ENCODE measurements around the gene PDZK1IP1.

PDZK1IP1 gene

GRCh38 chr1:47137925-47138615 lies 51.8 kb downstream of the PDZK1IP1 start:
- DNase-seq (no peak), ATAC-seq (ENCODE audit: insufficient read depth, low read depth) (no peak)
- Histone ChIP-seq H3K27ac (ENCODE audit: low read length) (no peak overlapping the region), H2AFZ (ENCODE audit: low read depth, low read length) (no peak overlapping the region), H4K20me1 (ENCODE audit: insufficient read depth, low read length) (no peaks in the 10 kb centered on the region), H3K79me2 (ENCODE audit: insufficient read depth, low read length) (no peaks in the 10 kb centered on the region), H3K9me3 (ENCODE audit: insufficient read depth, low read length, severe bottlenecking) (no peaks in the 10 kb centered on the region), H3K27me3 (ENCODE audit: insufficient read depth, low read length, poor library complexity) (peaks cover 6% of the 10 kb centered on the region), H3K9ac (ENCODE audit: low read depth, low read length) (no peak overlapping the region), H3K36me3 (ENCODE audit: insufficient read depth, low read length) (no peaks in the 10 kb centered on the region), H3K4me2 (ENCODE audit: insufficient read depth, low read length) (no peak overlapping the region), H3K4me3 (ENCODE audit: low read depth in 1 of 2, low read length in 2 of 2) (no peak overlapping the region), H3K4me1 (ENCODE audit: insufficient read depth, low read length) (no peaks in the 10 kb centered on the region)
- TF ChIP-seq EZH2 (IDR thresholded peaks at IDR 0.05; ENCODE audit: borderline replicate concordance, low read depth, low read length, severe bottlenecking) (no peak), CTCF (IDR thresholded peaks at IDR 0.05; ENCODE audit: borderline replicate concordance, extremely low read depth, low read length, poor library complexity, severe bottlenecking) (no peak)

- no peak for DNase-seq
- H4K20me1 ChIP-seq (ENCODE audit: insufficient read depth, low read length), result no peaks in the 10 kb centered on the region
- ATAC-seq (ENCODE audit: insufficient read depth, low read depth), result no peak
- H3K4me1 ChIP-seq (ENCODE audit: insufficient read depth, low read length), result no peaks in the 10 kb centered on the region
- no peak within 1 kb of the TSS for H3K4me3 ChIP-seq (ENCODE audit: low read depth in 1 of 2, low read length in 2 of 2)
- no peaks in the 10 kb centered on the region for H3K9me3 ChIP-seq (ENCODE audit: insufficient read depth, low read length, severe bottlenecking)
- H3K36me3 ChIP-seq (ENCODE audit: insufficient read depth, low read length), result no peaks in the 10 kb centered on the region
- H3K4me2 ChIP-seq (ENCODE audit: insufficient read depth, low read length), result no peak within 1 kb of the TSS
- H3K9ac ChIP-seq (ENCODE audit: low read depth, low read length), result no peak within 1 kb of the TSS
- peaks cover 6% of the 10 kb centered on the region for H3K27me3 ChIP-seq (ENCODE audit: insufficient read depth, low read length, poor library complexity)
- TF ChIP-seq EZH2 (IDR thresholded peaks at IDR 0.05; ENCODE audit: borderline replicate concordance, low read depth, low read length, severe bottlenecking), result no peak
- TF ChIP-seq CTCF (IDR thresholded peaks at IDR 0.05; ENCODE audit: borderline replicate concordance, extremely low read depth, low read length, poor library complexity, severe bottlenecking), result no peak
- H3K79me2 ChIP-seq (ENCODE audit: insufficient read depth, low read length), result no peaks in the 10 kb centered on the region
- no peak within 1 kb of the TSS for H3K27ac ChIP-seq (ENCODE audit: low read length)
- H2AFZ ChIP-seq (ENCODE audit: low read depth, low read length), result no peak within 1 kb of the TSS
Observed at GRCh38 chr1:47137198-47137597, 52.6 kb downstream of the PDZK1IP1 start, which contains the start of gene CYP4A22. Gene CYP4A22 (plus strand): TSS chr1:47137441. CDS start chr1:47137486, 45 bp downstream.

Data from DND-41 (cell line).